Breast epithelium (tissue), 4 donors: ENCODE measurements around the gene KIAA1217. TPM values are rescaled to one million over a fixed set of nuclear protein-coding genes. Genes with fewer than 3 reads are reported as not detected.
A peak's percentile ranks its signal among the peaks of the same experiment; 100 is the strongest.

Source experiments
- DNase-seq, 2 donors: peaks; one replicate each; pipeline ENCODE4 v3.0.0-alpha.2; 2019; ENCODE audit warnings: low spot score in 2 of 2
- H3K27ac ChIP-seq, 2 donors: fragments of 200-600 bp; sonication (generic) in 1 of 2; one replicate each; pipeline ENCODE4 v1.5.1; 2016 to 2019; ENCODE audit warnings: mild to moderate bottlenecking in 1 of 2
- H3K27me3 ChIP-seq, 2 donors: fragments of 200-600 bp; sonication (generic) in 1 of 2; one replicate each; pipeline versions ENCODE4 v1.5.1 to v1.6.0; 2017 to 2019; ENCODE audit warnings: control low read depth in 1 of 2, mild to moderate bottlenecking in 1 of 2
- H3K36me3 ChIP-seq: fragments of 200-600 bp; one replicate; pipeline ENCODE4 v1.5.1; 2019
- H3K4me1 ChIP-seq, 2 donors: fragments of 200-600 bp; sonication (generic); one replicate each; pipeline ENCODE4 v1.5.1; 2016 to 2019; ENCODE audit warnings: control low read depth in 1 of 2
- H3K4me3 ChIP-seq, 3 donors: fragments of 200-600 bp; sonication (generic); 1 replicate in 2 of 3; 2 replicates in 1 of 3; pipeline ENCODE4 v1.5.1; 2016 to 2019; ENCODE audit warnings: mild to moderate bottlenecking in 3 of 3, moderate library complexity in 2 of 3
- H3K9me3 ChIP-seq, 2 donors: fragments of 200-600 bp; sonication (generic) in 1 of 2; one replicate each; pipeline ENCODE4 v1.5.1; 2016 to 2019; ENCODE audit warnings: control low read depth in 1 of 2
- POLR2A ChIP-seq: fragments of 450-650 bp; IDR thresholded peaks from one replicate; pipeline ENCODE4 v1.6.1; 2016; ENCODE audit warnings: antibody characterized with exemption, mild to moderate bottlenecking, moderate library complexity
- POLR2AphosphoS5 ChIP-seq, 3 donors: sonication (generic); formaldehyde crosslinking; IDR thresholded peaks; one replicate each; pipeline ENCODE4 v1.6.1; 2017; ENCODE audit warnings: antibody characterized with exemption in 3 of 3
- intact Hi-C: fragments of 100-400 bp; cut with DNase I; formaldehyde crosslinking; loops from one replicate; pipeline ENCODE4 v1.15.1; 2023; ENCODE audit warnings: low total_unique reads
- total RNA-seq, 3 donors: library from RNA; depleted of rRNA; stranded (reverse); fragments of >200 nt; gene quantifications; one replicate each; pipeline ENCODE4 v1.1.0, GENCODE V29; 2016
- TF ChIP-seq, protein P1 (sequence below), 3 donors: fragments of 450-650 bp; IDR thresholded peaks; one replicate each; pipeline ENCODE4 v1.5.1; 2016 to 2017; ENCODE audit warnings: antibody characterized with exemption in 3 of 3, mild to moderate bottlenecking in 3 of 3, moderate library complexity in 3 of 3

KIAA1217 gene
- total RNA-seq, 3 donors from 2014 or later: 19.7 to 154 (median 83.6) TPM

DNA sequence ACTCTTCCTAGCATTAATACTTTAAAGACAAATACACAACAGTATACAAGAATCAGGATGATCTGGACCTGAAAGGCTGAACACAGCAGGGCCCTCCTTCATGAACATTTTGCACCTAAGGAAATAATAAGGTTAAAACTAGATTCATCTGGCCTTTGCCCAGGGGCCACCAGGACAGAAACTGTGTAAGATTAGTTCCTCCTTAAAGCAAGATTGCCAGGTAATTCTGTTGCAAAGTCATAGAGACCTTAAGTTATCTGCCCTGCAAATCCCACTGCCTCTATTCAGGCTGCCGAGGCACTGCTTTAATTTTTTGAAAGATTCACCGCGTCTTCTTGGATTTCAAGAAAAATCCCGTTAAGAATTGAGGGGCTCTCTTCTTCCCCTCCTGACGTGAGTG lies 1.6 kb upstream of the KIAA1217 start:
- H3K4me1 ChIP-seq: peaks cover 3% of the 10 kb centered on the region in 2 donors
- H3K9me3 ChIP-seq: no peaks in the 10 kb centered on the region
- intact Hi-C loops: loop anchor here (10.0 kb wide), 1 partner anchor 213 kb away; no protein-coding TSS in a partner anchor
- TF ChIP-seq, protein P1, sequence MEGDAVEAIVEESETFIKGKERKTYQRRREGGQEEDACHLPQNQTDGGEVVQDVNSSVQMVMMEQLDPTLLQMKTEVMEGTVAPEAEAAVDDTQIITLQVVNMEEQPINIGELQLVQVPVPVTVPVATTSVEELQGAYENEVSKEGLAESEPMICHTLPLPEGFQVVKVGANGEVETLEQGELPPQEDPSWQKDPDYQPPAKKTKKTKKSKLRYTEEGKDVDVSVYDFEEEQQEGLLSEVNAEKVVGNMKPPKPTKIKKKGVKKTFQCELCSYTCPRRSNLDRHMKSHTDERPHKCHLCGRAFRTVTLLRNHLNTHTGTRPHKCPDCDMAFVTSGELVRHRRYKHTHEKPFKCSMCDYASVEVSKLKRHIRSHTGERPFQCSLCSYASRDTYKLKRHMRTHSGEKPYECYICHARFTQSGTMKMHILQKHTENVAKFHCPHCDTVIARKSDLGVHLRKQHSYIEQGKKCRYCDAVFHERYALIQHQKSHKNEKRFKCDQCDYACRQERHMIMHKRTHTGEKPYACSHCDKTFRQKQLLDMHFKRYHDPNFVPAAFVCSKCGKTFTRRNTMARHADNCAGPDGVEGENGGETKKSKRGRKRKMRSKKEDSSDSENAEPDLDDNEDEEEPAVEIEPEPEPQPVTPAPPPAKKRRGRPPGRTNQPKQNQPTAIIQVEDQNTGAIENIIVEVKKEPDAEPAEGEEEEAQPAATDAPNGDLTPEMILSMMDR (IDR thresholded peaks at IDR 0.05): no peak
- no peak for TF ChIP-seq POLR2A
- TF ChIP-seq POLR2AphosphoS5 (IDR thresholded peaks at IDR 0.05): no peak
- no peaks in the 10 kb centered on the region for H3K27me3 ChIP-seq
- H3K36me3 ChIP-seq: no peaks in the 10 kb centered on the region
- DNase-seq: no peak
- H3K27ac ChIP-seq: peak overlapping the region; percentile 91 to 95
- H3K4me3 ChIP-seq: peak overlapping the region in 2 of 3 donors; percentile 57 to 64

DNA sequence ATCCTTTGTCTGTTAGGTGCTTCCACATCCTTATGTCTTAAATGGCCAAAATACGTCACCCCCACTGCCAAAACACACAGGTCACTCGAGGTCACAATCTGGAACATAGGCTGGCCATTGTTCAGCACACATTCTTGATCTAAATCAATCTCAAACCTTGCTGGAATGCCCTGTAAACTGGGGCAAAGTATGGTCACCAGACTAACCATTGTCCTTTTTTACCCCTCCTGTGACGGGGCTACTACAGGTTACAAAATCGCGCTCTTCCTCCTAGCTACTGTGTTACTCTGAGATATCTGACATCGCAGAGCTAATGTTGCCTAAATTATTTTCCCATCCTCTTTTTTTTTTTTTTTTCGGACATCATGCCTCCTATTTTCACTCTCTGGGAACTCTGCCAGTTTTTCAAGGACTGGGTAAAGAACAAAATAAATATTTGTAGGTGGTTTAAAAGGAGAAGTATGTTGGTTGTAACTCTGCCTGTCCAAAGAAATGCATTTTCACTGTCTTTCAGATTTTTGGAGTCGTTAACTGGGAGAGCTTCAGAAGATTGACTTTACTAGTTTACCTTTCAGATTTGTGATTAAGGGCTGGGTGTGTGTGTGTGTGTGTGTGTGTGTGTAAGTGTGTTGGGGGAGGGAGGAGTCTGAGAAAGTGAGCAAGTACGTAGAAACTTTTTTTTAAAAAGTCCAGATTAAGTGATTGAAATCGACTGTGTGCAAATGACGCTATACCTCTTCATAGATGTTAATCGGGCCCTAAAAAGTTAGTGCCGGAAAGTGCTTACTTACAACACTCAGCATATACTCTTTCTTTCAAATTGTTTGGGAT lies 942 bp upstream of the KIAA1217 start:
- Histone ChIP-seq H3K4me1 (peaks cover 3 to 5% of the 10 kb centered on the region in 2 donors), H3K27ac (peak overlapping the region; percentile 91 to 95), H3K27me3 (no peaks in the 10 kb centered on the region), H3K36me3 (no peaks in the 10 kb centered on the region), H3K9me3 (no peaks in the 10 kb centered on the region), H3K4me3 (peak overlapping the region; percentile 45 to 64 (median 57))
- peak in 1 of 2 donors; percentile 84 for DNase-seq
- TF ChIP-seq, protein P1 (IDR thresholded peaks at IDR 0.05): no peak
- TF ChIP-seq POLR2A: no peak
- peak; percentile 40 to 82 (median 72) for TF ChIP-seq POLR2AphosphoS5 (IDR thresholded peaks at IDR 0.05)
- intact Hi-C loops: loop anchor here (10.0 kb wide), 1 partner anchor 213 kb away; no protein-coding TSS in a partner anchor

DNA sequence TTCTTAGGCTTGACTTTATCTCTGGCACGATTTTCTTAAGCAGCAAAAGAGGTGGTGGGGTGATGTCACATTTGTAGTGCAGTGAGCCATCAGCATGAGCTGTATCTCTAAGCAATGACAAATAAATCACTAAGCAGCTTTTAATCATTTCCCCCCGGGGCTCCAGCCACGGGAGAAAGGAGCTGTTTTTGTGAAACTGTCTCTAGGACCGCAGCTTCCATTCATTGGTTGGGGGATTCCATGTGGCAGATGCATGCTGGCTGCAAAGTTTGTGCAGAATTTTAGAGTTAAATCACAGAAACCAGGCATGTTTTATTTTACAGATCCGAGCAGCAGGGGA lies 464 bp downstream of the KIAA1217 start:
- Histone ChIP-seq H3K36me3 (no peaks in the 10 kb centered on the region), H3K9me3 (no peaks in the 10 kb centered on the region), H3K4me1 (peaks cover 3 to 5% of the 10 kb centered on the region in 2 donors), H3K27me3 (no peaks in the 10 kb centered on the region), H3K27ac (peak overlapping the region; percentile 91 to 95), H3K4me3 (peak overlapping the region; percentile 45 to 64 (median 57))
- no peak for DNase-seq
- no peak for TF ChIP-seq POLR2AphosphoS5 (IDR thresholded peaks at IDR 0.05)
- no peak for TF ChIP-seq POLR2A
- intact Hi-C loops: loop anchor here (10.0 kb wide), 1 partner anchor 215 kb away; no protein-coding TSS in a partner anchor

DNA sequence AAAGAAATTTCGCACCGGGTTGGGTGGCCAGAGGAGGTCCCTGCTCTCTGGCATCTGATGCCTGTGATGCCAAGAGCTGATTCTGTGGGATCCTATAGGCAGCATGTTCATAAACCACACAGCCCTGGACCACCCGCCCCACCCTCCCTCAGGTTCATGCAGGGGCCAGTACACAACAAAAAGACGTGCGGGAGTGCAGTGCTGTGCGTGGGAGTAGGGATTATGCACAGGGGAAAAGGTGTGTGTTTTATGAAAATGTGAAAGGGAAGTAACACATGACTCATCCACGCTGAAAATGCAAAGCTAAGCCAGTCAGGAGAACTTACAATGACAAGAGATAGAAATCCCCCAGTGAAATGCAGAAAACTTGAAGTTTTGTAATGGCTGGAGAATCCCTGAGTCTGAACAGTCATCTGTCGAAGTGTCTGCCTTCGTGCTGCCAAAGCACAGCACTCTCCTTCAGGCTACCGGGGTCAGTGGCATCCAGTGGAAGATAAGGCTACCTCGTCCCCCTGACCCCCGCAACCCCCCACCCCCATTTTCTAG lies 1.1 kb downstream of the KIAA1217 start:
- Histone ChIP-seq H3K27ac (peak overlapping the region; percentile 91 to 95), H3K27me3 (no peaks in the 10 kb centered on the region), H3K4me3 (peak overlapping the region; percentile 45 to 64 (median 57)), H3K4me1 (peaks cover 3 to 5% of the 10 kb centered on the region in 2 donors), H3K9me3 (no peaks in the 10 kb centered on the region), H3K36me3 (no peaks in the 10 kb centered on the region)
- no peak for TF ChIP-seq POLR2A
- TF ChIP-seq, protein P1 (IDR thresholded peaks at IDR 0.05): no peak
- no peak for TF ChIP-seq POLR2AphosphoS5 (IDR thresholded peaks at IDR 0.05)
- intact Hi-C loops: loop anchor here (10.0 kb wide), 1 partner anchor 215 kb away; no protein-coding TSS in a partner anchor
- DNase-seq: no peak

DNA sequence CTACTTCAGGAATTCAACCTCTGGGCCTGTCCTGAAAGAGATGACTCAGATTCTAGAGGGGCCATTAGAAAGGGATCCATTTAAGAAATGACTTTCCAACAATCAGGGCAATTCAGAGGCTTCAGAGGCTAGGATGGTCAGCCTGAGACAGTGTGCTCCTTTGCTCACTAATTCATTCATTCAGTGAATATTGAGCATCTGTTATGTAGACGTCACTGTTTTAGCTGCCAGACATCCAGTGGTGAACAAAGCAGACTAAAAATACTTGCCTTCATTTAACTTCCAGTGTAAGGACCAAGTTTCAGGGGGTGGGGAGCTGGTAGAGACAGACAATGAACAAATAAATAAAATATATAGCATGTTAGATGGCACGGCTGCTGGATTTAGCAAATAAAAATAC lies 1.6 kb downstream of the KIAA1217 start:
- H3K36me3 ChIP-seq: no peaks in the 10 kb centered on the region
- intact Hi-C loops: no loop called here
- no peak for TF ChIP-seq POLR2A
- no peak for TF ChIP-seq POLR2AphosphoS5 (IDR thresholded peaks at IDR 0.05)
- TF ChIP-seq, protein P1 (IDR thresholded peaks at IDR 0.05): no peak
- no peaks in the 10 kb centered on the region for H3K27me3 ChIP-seq
- H3K4me3 ChIP-seq: peak overlapping the region; percentile 45 to 64 (median 57)
- no peak for DNase-seq
- no peaks in the 10 kb centered on the region for H3K9me3 ChIP-seq
- peak overlapping the region; percentile 91 to 95 for H3K27ac ChIP-seq
- peaks cover 3 to 5% of the 10 kb centered on the region in 2 donors for H3K4me1 ChIP-seq
